Osteoblast (primary cell): ENCODE measurements around the gene YTHDC1. TPM values are rescaled to one million over a fixed set of nuclear protein-coding genes. Genes with fewer than 3 reads are reported as not detected.

ENCODE experiments used
- DNase-seq: peaks from one replicate; pipeline ENCODE4 v3.0.0; 2011; ENCODE audit warnings: low spot score, mixed read lengths; ENCODE audit not compliant: insufficient read length; ENCODE audit errors: missing footprints
- H2AFZ ChIP-seq: 2 replicates; pipeline ENCODE4 v1.6.0; 2011; ENCODE audit warnings: mild to moderate bottlenecking, low read length
- H3K27ac ChIP-seq: 2 replicates; pipeline ENCODE4 v1.5.1; 2011; ENCODE audit warnings: mild to moderate bottlenecking, low read depth, low read length, moderate library complexity
- H3K27me3 ChIP-seq: 2 replicates; pipeline ENCODE4 v1.6.0; 2012; ENCODE audit warnings: mild to moderate bottlenecking, control low read depth, inconsistent platforms, low read length, moderate library complexity; ENCODE audit not compliant: insufficient read depth
- H3K36me3 ChIP-seq: 2 replicates; pipeline ENCODE4 v1.5.1; 2011; ENCODE audit warnings: mild to moderate bottlenecking, low read length, control low read depth, moderate library complexity; ENCODE audit not compliant: insufficient read depth
- H3K4me1 ChIP-seq: 2 replicates; pipeline ENCODE4 v1.5.1; 2011; ENCODE audit warnings: mild to moderate bottlenecking, low read length, control low read depth, moderate library complexity; ENCODE audit not compliant: insufficient read depth
- H3K4me2 ChIP-seq: 2 replicates; pipeline ENCODE4 v1.6.0; 2011; ENCODE audit warnings: mild to moderate bottlenecking, low read length; ENCODE audit not compliant: insufficient read depth
- H3K4me3 ChIP-seq: fragments of 200-600 bp; sonication (generic); 3 replicates; pipeline ENCODE4 v1.5.1; 2012; ENCODE audit warnings: mild to moderate bottlenecking, low read length, inconsistent platforms; ENCODE audit not compliant: insufficient read depth
- H3K79me2 ChIP-seq: 2 replicates; pipeline ENCODE4 v1.6.0; 2012; ENCODE audit warnings: mild to moderate bottlenecking, low read length, control low read depth, inconsistent platforms; ENCODE audit not compliant: insufficient read depth
- H3K9me3 ChIP-seq: 2 replicates; pipeline ENCODE4 v1.5.1; 2011; ENCODE audit warnings: low read depth, low read length, control low read depth
- H4K20me1 ChIP-seq: 2 replicates; pipeline ENCODE4 v1.6.0; 2012; ENCODE audit warnings: mild to moderate bottlenecking, low read length, control low read depth; ENCODE audit not compliant: insufficient read depth
- total RNA-seq: library from RNA; depleted of rRNA; stranded (reverse); fragments of >200 nt; gene quantifications from 2 replicates; pipeline ENCODE4 v1.2.3, GENCODE V29; 2012
- TF ChIP-seq, protein P1 (sequence below): IDR thresholded peaks from 2 replicates; pipeline ENCODE4 v1.5.1; 2011; ENCODE audit warnings: mild to moderate bottlenecking, low read depth, low read length, moderate library complexity; ENCODE audit errors: extremely low read depth

The YTHDC1 gene
- total RNA-seq, 1 donor: 40.2 TPM

DNA sequence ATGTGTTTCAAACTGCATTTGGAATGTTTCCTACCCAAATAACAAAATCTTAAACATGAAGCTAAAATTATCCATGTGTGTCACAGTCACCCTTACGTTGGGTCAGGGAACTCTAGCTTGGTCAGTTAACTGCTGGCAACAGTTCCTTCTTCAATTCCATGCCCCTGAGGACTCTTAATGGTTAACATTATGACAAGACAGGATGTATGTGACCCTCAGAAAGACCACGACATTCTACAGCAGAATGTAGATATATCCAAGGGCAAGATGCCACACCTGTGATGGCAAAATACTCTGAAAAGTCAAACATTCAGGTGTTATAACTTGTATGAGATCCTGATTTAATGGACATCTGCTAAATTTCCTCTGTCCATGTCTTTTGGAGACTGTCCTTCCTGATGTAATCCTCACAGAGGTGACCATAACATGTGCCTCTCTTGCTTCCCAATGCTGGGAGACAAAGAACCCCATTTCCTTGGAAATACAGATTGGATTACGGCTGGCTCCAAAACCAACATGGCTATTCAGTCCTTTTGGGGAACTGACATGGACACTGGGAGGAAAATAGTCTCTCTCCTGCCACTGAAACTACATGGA lies 39.1 kb downstream of the YTHDC1 start:
- H3K4me2 ChIP-seq: no peak overlapping the region
- no peaks in the 10 kb centered on the region for H3K79me2 ChIP-seq
- H3K4me3 ChIP-seq: no peak overlapping the region
- H3K4me1 ChIP-seq: no peaks in the 10 kb centered on the region
- H3K36me3 ChIP-seq: peaks cover 37% of the 10 kb centered on the region
- DNase-seq: no peak
- TF ChIP-seq, protein P1, sequence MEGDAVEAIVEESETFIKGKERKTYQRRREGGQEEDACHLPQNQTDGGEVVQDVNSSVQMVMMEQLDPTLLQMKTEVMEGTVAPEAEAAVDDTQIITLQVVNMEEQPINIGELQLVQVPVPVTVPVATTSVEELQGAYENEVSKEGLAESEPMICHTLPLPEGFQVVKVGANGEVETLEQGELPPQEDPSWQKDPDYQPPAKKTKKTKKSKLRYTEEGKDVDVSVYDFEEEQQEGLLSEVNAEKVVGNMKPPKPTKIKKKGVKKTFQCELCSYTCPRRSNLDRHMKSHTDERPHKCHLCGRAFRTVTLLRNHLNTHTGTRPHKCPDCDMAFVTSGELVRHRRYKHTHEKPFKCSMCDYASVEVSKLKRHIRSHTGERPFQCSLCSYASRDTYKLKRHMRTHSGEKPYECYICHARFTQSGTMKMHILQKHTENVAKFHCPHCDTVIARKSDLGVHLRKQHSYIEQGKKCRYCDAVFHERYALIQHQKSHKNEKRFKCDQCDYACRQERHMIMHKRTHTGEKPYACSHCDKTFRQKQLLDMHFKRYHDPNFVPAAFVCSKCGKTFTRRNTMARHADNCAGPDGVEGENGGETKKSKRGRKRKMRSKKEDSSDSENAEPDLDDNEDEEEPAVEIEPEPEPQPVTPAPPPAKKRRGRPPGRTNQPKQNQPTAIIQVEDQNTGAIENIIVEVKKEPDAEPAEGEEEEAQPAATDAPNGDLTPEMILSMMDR: no peak
- H2AFZ ChIP-seq: no peak overlapping the region
- peaks cover 3% of the 10 kb centered on the region for H4K20me1 ChIP-seq
- H3K27ac ChIP-seq: no peak overlapping the region
- H3K9me3 ChIP-seq: no peaks in the 10 kb centered on the region
- H3K27me3 ChIP-seq: no peaks in the 10 kb centered on the region

DNA sequence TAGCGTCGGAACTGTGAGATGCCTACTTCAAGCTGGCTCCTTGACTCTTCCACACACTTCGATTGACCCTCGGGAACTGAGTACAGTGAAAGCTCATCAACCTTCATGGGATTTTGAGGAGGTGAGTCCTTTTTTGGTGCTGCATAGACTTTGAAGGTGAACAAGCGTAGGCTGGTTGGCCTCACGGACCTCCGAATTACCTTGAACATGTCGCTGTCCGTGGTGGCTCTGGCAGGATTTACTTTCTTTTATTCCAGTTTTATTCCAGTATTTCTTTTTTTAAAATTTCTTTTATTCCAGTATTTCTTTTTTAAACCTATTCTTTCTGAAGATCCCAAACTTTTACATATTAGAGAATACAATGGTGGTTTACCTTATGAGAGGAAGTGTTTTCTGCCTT lies 45.2 kb downstream of the YTHDC1 start:
- no peak overlapping the region for H3K4me3 ChIP-seq
- no peaks in the 10 kb centered on the region for H3K27me3 ChIP-seq
- no peak for DNase-seq
- no peak overlapping the region for H2AFZ ChIP-seq
- H3K4me1 ChIP-seq: no peaks in the 10 kb centered on the region
- H3K4me2 ChIP-seq: no peak overlapping the region
- no peaks in the 10 kb centered on the region for H3K79me2 ChIP-seq
- no peak overlapping the region for H3K27ac ChIP-seq
- TF ChIP-seq, protein P1: no peak
- H4K20me1 ChIP-seq: no peaks in the 10 kb centered on the region
- H3K36me3 ChIP-seq: no peaks in the 10 kb centered on the region
- no peaks in the 10 kb centered on the region for H3K9me3 ChIP-seq

- Histone ChIP-seq H3K4me1 (no peaks in the 10 kb centered on the region), H3K27ac (no peak overlapping the region), H3K4me3 (no peak overlapping the region), H3K4me2 (no peak overlapping the region), H3K36me3 (no peaks in the 10 kb centered on the region), H3K79me2 (no peaks in the 10 kb centered on the region), H3K9me3 (no peaks in the 10 kb centered on the region), H2AFZ (no peak overlapping the region), H3K27me3 (peaks cover 6% of the 10 kb centered on the region), H4K20me1 (no peaks in the 10 kb centered on the region)
- TF ChIP-seq, protein P1: no peak
- no peak for DNase-seq
Observed at GRCh38 chr4:68299492-68300457, 50.1 kb downstream of the YTHDC1 start.

GRCh38 chr4:68297137-68297536 lies 52.8 kb downstream of the YTHDC1 start:
- Histone ChIP-seq H3K4me1 (no peaks in the 10 kb centered on the region), H4K20me1 (no peaks in the 10 kb centered on the region), H3K36me3 (no peaks in the 10 kb centered on the region), H3K4me3 (no peak overlapping the region), H3K79me2 (no peaks in the 10 kb centered on the region), H3K27ac (no peak overlapping the region), H3K4me2 (no peak overlapping the region), H2AFZ (no peak overlapping the region), H3K9me3 (no peaks in the 10 kb centered on the region), H3K27me3 (peaks cover 6% of the 10 kb centered on the region)
- DNase-seq: no peak
- TF ChIP-seq, protein P1: no peak
